NCI-H460 (cell line): Measurements from ENCODE around the gene IPO4. TPM values are rescaled to one million over a fixed set of nuclear protein-coding genes. Genes with fewer than 3 reads are reported as not detected.
"Not testable (repeated sequence)": the region's sequence is repeated elsewhere in the genome, so short reads cannot be mapped to it uniquely, and the experiment has no call there.

Experiments used
- DNase-seq: peaks from one replicate; pipeline ENCODE4 v3.0.0-alpha.2; 2016; ENCODE audit warnings: low read depth; ENCODE audit errors: extremely low read depth
- polyA plus RNA-seq: library from polyadenylated mRNA; depleted of rRNA; stranded (reverse); fragments of >200 nt; gene quantifications from 2 replicates; pipeline ENCODE4 v1.2.3, GENCODE V29; 2014; cell fraction: nucleus; rRNA removed
- total RNA-seq: library from RNA; depleted of rRNA; stranded (reverse); fragments of >200 nt; shearing (Covaris generic); gene quantifications from 2 replicates; pipeline ENCODE4 v1.2.3, GENCODE V29; 2014; rRNA removed

The IPO4 gene, protein sequence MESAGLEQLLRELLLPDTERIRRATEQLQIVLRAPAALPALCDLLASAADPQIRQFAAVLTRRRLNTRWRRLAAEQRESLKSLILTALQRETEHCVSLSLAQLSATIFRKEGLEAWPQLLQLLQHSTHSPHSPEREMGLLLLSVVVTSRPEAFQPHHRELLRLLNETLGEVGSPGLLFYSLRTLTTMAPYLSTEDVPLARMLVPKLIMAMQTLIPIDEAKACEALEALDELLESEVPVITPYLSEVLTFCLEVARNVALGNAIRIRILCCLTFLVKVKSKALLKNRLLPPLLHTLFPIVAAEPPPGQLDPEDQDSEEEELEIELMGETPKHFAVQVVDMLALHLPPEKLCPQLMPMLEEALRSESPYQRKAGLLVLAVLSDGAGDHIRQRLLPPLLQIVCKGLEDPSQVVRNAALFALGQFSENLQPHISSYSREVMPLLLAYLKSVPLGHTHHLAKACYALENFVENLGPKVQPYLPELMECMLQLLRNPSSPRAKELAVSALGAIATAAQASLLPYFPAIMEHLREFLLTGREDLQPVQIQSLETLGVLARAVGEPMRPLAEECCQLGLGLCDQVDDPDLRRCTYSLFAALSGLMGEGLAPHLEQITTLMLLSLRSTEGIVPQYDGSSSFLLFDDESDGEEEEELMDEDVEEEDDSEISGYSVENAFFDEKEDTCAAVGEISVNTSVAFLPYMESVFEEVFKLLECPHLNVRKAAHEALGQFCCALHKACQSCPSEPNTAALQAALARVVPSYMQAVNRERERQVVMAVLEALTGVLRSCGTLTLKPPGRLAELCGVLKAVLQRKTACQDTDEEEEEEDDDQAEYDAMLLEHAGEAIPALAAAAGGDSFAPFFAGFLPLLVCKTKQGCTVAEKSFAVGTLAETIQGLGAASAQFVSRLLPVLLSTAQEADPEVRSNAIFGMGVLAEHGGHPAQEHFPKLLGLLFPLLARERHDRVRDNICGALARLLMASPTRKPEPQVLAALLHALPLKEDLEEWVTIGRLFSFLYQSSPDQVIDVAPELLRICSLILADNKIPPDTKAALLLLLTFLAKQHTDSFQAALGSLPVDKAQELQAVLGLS
- total RNA-seq: 38.9 and 48.8 TPM in 2 replicates
- 107 and 125 TPM in 2 replicates for polyA plus RNA-seq

- DNase-seq: peak; percentile 93
These were observed at the start of gene IPO4 for GRCh38 chr14:24188251-24189058. Gene IPO4 (minus strand): TSS chr14:24188816. CDS start chr14:24188787, 29 bp downstream.

DNA sequence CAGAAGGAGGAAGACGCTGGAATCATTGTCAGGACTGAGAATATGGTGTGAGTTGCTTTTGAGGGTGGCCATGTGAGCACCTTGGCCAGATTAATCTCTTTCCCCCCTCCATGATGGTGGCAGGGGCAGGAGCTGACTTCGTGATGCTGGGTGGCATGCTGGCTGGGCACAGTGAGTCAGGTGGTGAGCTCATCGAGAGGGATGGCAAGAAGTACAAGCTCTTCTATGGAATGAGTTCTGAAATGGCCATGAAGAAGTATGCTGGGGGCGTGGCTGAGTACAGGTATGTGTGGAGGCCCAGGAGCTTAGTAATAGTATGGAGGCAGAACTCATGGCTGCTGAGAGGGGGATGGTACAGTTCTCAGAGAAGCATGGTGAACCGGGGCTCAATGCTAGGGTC, 49.5 kb upstream of the IPO4 start:
- no peak for DNase-seq

GRCh38 chr14:24237463-24237955, 48.9 kb upstream of the IPO4 start:
- no peak for DNase-seq

DNA sequence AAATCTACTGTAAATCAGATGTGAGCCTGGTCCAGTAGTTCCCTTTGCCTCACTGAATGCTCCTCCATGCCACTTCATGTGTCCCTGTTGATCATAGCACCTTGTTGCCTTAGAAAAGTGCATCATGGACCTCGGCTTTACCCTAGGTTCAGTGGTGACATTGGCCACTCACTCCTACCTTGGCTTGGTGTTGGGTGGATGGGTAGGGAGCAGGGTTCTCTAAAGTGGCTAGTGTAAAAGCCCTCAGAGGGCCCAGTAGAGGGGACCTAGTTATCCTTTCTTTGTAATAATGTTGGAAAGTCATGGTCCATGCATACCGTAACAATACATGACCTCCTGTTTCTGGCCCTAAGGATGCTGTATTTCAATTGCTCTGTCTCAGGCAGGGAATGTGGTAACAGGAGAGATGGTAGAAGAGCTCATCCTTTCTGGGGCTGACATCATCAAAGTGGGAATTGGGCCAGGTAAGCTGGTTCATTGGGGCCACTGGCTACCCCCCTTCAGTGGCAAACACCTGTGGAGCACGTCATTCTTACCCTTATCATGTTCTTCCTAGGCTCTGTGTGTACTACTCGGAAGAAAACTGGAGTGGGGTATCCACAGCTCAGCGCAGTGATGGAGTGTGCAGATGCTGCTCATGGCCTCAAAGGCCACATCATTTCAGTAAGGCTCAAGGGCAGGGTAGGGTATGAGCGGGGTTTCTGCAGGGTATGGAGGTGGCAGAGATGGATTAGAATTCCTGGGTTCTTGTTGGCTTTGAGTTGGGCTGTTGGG, 48.3 kb upstream of the IPO4 start:
- no peak for DNase-seq

DNA sequence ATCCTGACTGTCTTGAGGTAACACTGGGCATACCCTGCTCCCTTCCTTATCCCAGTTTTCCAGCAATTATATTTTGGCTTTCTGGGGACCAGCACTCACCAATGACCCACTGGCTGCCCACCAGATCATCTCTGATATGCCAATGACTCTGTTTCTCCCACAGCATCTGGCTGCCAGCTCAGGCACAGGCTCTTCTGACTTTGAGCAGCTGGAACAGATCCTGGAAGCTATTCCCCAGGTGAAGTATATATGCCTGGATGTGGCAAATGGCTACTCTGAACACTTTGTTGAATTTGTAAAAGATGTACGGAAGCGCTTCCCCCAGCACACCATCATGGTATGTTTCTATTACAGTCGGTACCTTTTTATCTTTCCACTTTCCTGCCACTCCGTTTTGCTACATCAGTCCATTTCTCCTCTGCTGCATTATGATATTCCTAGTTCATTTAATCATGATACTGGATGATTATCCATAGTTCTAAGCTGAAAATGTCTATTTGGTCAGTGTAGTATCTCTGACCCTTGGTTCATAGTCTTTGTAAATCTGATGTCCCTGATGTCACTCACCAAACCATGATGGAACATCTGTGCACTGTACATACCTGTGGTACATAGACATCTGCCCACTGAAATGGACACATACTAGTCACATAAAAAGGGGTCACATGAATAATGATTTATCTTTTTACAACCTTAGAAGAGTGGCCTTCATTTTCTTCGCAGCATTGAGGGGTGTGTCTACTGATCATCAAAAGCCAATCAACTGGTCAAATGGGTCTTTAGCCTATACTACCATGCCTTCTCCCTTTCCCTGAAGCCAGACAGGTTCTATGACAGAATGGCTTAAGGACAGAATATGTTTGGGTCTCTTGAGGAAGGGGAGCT, 47.4 kb upstream of the IPO4 start:
- no peak for DNase-seq

DNA sequence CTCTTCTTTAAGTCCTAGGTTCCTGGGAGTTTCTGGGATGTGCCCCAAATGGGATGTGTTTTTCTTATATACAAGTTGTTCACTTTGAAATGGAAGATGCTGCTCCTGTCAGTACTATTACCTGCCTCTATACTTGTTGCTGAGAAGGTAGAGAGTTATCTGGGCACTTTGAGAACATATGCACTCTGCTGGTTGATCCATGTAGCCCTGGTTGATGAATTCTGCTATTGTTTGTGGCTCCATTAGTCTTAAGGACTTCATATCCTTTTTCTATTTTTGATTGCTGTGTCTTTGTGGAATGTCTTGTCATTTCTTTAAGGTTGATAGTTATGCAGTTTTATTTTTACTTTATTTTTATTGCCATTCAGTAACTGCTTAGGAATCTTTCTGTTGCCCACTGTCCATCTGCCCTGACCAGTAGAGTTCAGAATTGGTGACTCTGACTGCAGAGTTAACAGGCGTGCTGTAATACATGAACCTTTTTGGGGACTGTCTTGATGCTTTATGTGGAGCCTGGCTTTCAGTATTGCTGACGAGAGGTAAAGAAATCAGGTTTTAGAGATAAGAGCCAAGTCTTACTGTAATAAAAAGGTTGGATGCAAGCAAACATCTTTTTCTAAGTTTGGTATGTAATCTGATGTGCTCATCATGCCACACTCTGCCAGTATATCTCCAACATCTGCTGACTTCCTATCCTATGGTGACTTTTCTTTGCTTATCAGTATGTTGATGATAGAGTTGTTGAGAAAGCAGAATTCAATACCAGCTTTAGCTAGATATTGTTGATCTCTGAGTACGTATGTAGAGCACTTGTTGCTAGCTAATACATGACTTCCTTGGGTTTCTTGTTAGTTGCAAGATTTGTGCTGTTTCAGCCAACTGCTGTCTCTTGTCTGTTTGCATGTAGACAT, 45.7 kb upstream of the IPO4 start:
- no peak for DNase-seq

DNA sequence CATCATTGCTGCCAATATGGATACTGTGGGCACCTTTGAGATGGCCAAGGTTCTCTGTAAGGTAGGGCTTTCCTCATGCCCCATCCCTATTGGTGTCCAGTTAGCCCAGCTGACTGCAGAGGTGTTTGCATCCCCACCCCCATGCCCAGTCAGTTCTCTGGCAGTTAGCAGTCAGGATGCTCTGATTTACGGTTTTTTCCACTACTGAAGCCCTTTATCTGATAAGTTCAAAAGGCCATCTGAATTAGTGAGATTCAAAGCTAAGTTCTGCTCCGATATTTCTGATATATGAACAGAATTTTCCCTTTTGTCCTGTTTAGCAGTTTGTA, 44.9 kb upstream of the IPO4 start:
- DNase-seq: no peak

DNA sequence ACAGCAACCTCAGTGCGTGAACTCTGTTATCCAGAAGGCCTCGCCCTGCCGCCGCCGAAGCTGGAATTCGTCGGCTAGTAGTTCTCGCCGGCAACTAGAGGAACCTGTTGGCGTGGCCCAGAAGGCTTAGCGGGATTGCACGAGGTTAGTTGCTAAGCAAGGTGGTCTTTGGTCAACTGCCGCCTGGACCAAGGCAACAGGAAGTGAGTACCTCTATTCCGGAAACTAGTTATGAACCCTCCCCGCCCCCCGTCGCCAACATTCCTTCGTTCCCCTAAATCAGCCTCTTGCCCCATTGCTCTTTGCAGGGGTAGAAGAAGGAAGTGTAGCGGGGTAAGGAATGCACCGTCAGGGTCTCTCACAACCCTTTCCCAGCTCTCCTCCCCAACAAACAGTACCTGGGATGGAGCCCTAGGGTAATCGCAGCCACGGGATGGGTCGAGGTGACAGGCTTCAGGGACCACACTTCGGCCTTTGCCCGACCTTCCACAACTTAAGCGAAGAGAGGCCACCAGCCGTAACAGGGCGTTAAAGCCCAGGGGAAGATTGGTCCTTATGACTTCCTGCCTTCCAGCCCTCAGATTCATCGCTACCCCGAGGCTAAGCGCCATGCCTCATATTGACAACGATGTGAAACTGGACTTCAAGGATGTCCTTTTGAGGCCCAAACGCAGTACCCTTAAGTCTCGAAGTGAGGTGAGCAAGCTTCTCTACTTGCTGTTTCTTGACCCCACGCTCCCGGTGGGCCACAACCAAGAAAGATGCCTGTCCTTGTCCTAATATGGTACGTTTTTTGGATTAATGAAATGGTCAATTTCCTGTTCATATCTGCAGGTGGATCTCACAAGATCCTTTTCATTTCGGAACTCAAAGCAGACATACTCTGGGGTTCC, 44.3 kb upstream of the IPO4 start, which contains the start of gene GMPR2:
TSS of gene GMPR2 (plus strand) at position 285 of the 893 bp plus-strand sequence. CDS start at position 610, 325 bp downstream.
- no peak for DNase-seq

DNA sequence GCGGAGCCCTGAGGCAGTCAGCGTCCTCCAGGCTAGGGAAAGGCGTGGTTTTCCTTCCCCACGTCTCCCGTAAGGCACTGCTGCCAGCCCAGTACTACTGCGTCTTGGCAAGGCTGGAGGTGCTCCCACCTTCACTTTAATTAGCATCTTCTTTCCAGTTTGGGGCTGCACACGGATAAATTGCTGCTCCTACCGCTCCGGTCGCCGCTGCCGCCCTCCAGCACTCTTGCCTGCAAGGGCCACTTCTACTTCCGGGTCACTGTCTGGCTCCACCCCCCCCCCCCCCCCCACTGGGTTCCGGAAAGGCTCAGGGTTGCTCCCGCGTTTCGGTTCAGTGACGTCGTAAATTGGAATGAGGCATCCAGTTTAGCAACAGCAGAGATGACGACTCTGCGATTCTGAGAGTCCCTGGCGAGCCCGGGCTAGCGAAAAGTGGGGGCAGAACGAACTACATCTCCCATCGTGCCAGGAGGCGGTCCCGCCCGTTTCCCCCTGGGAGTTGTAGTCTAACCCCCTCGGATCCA, 43.6 kb upstream of the IPO4 start, which contains the start of gene NEDD8:
TSS of gene NEDD8 (minus strand) at position 247 of the 524 bp plus-strand sequence. CDS start at position 147, 100 bp downstream.
- peak; percentile 96 for DNase-seq

DNA sequence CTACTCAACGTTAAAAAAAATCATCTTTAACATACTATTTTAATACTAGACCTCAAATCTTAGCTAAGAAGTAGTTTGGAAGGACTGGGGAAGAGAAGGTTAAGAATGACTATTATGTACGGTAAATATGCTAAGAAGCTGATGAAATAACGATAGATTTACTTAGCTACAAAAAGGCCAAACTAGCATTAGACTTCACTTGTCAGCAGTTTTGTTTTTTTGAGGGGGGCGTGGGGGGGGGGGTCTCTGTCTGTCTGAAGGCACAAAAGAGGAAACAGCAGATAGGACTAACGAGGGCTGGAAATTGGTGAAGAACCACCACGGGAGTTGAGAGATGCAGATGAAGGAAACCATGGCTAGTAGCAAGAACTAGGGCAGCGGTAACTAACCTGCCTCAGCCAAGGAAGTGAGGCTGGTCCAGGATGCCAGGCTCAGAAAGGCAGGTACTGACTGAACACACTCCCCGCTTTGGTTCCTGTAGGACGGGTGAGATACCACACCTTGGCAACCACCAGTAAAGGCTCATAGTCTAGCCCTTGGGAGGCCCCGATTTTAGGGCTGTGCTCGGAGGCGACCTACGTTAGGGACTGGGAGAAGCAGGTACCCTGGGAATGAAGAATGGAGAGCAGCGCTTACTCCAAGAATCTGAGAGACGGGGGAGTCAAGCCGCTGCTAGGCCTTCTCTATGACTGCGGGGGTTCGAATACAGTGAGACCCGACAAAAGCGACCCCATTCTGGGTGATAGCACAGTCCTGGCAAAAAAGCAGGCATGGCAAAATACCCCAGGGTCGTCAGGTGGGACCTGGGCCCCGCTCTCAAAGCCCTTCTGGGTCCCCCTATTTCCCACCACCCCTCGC, 42.9 kb upstream of the IPO4 start:
- no peak for DNase-seq

DNA sequence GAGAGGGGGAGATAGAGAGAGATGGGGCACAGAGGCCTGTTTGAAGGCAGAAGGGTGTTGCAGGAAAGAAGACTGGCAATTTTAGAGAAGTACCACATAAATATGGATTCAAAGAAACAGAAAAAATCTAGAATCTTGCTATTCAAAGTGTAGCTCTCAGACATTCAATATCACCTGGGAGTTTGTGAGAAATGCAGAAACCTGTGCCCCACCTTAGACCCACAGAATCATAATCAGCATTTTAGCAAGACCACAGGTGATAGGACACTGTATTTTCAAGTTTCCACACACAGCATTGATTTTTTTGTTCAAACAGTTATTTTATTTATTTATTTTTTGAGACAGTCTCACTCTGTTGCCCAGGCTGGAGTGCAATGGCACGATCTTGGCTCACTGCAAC, 40.3 kb upstream of the IPO4 start:
- no peak for DNase-seq

GRCh38 chr14:24226473-24226872, 37.9 kb upstream of the IPO4 start:
- no peak for DNase-seq

DNA sequence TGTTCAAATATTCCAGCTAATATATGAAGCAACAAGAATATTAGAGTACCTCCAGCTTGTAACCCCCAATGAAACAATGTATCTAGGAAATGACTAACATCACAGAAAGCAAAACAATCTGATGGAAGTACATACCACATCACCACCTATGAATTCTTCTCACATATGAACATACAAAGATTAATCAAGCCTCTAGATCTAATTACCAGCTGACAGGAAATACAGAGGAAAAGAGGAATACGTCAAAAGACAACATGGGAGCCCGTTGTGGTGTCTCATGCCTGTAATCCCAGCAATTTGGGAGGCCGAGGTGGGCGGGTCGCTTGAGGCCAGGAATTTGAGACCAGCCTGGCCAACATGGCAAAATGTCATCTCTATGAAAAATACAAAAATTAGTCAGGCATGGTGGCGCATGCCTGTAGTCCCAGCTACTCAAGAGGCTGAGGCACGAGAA, 36.0 kb upstream of the IPO4 start:
- DNase-seq: no peak

DNA sequence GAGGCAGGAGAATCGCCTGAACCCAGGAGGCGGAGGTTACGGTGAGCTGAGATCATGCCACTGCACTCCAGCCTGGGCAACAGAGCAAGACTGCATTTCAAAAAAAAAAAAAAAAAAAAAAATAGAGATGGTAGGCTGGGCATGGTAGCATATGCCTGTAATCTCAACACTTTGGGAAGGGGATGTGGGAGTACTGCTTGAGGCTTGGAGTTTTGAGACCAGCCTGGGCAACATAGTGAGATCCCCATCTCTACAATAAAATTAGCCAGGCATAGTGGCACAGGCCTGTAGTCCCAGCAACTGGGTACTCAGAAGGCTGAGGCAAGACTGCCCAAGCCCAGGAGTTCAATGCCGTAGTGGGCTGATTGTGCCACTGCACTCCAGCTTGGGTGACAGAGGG, 34.4 kb upstream of the IPO4 start:
- DNase-seq: not testable (repeated sequence)

GRCh38 chr14:24219521-24219920, 30.9 kb upstream of the IPO4 start:
- no peak for DNase-seq
